Omental fat pad (tissue), 4 donors: ENCODE results near the gene TMEM213. TPM values are rescaled to one million over a fixed set of nuclear protein-coding genes. Genes with fewer than 3 reads are reported as not detected.

Experiments
- ATAC-seq: fragments of 150-250 bp; one replicate; pipeline ENCODE4 v1.9.1; 2016; ENCODE audit warnings: mild to moderate bottlenecking, moderate library complexity; ENCODE audit not compliant: low FRiP score
- DNase-seq: peaks from one replicate; pipeline ENCODE4 v3.0.0-alpha.2; 2019; ENCODE audit warnings: low spot score
- CTCF ChIP-seq, 3 donors: fragments of 450-650 bp; IDR thresholded peaks; one replicate each; pipeline ENCODE4 v1.5.1; 2016 to 2017; ENCODE audit warnings: antibody characterized with exemption in 3 of 3, mild to moderate bottlenecking in 3 of 3, moderate library complexity in 2 of 3
- total RNA-seq, 4 donors: library from RNA; depleted of rRNA; stranded (reverse); fragments of >200 nt; gene quantifications; one replicate each; pipeline ENCODE4 v1.1.0, GENCODE V29; 2016

The TMEM213 gene
- total RNA-seq, result not detected

- ATAC-seq (no peak), DNase-seq (no peak)
- no peak for TF ChIP-seq CTCF (IDR thresholded peaks at IDR 0.05)
Measured at GRCh38 chr7:138797715-138798320, at the start of gene TMEM213, which contains the start of gene ATP6V0A4. Gene TMEM213 (plus strand): TSS chr7:138797994. CDS start chr7:138798105, 111 bp downstream. Gene ATP6V0A4 (minus strand): TSS chr7:138798196. CDS start chr7:138771247, 26,949 bp downstream.

- DNase-seq (no peak), ATAC-seq (no peak)
- no peak for TF ChIP-seq CTCF (IDR thresholded peaks at IDR 0.05)
Measured at GRCh38 chr7:138748666-138749065, 49.1 kb upstream of the TMEM213 start.

- TF ChIP-seq CTCF (IDR thresholded peaks at IDR 0.05), result no peak
- DNase-seq, result no peak
- no peak for ATAC-seq
Measured at GRCh38 chr7:138749960-138750359, 47.8 kb upstream of the TMEM213 start.

- no peak for ATAC-seq
- TF ChIP-seq CTCF (IDR thresholded peaks at IDR 0.05), result no peak
- DNase-seq, result no peak
Measured at GRCh38 chr7:138750473-138750872, 47.3 kb upstream of the TMEM213 start.

- ATAC-seq (no peak), DNase-seq (no peak)
- TF ChIP-seq CTCF (IDR thresholded peaks at IDR 0.05), result no peak
Measured at GRCh38 chr7:138750901-138751464, 46.8 kb upstream of the TMEM213 start.

GRCh38 chr7:138752518-138753149 lies 45.2 kb upstream of the TMEM213 start:
- no peak for TF ChIP-seq CTCF (IDR thresholded peaks at IDR 0.05)
- no peak for ATAC-seq
- DNase-seq, result no peak

GRCh38 chr7:138753150-138753518 lies 44.7 kb upstream of the TMEM213 start:
- ATAC-seq (no peak), DNase-seq (no peak)
- TF ChIP-seq CTCF (IDR thresholded peaks at IDR 0.05), result no peak
